IPS-20b (cell line): ENCODE data around the gene BTC.

ENCODE experiments used
- H3K27ac ChIP-seq: one replicate; pipeline ENCODE4 v1.5.1; 2013; ENCODE audit warnings: low read length
- H3K27me3 ChIP-seq: 2 replicates; pipeline ENCODE4 v1.6.1; 2013; ENCODE audit warnings: mild to moderate bottlenecking, low read length, inconsistent platforms; ENCODE audit not compliant: insufficient read depth
- H3K36me3 ChIP-seq: 2 replicates; pipeline ENCODE4 v1.6.1; 2013; ENCODE audit warnings: low read depth, mild to moderate bottlenecking, inconsistent platforms, low read length, moderate library complexity; ENCODE audit not compliant: insufficient read depth
- H3K4me1 ChIP-seq: 2 replicates; pipeline ENCODE4 v1.6.1; 2013; ENCODE audit warnings: mild to moderate bottlenecking, control low read depth, inconsistent platforms, low read length, moderate library complexity; ENCODE audit not compliant: insufficient read depth
- H3K4me3 ChIP-seq: 2 replicates; pipeline ENCODE4 v1.5.1; 2013; ENCODE audit warnings: mild to moderate bottlenecking, low read length, inconsistent platforms
- H3K9ac ChIP-seq: 2 replicates; pipeline ENCODE4 v1.6.1; 2013; ENCODE audit warnings: low read depth, mild to moderate bottlenecking, inconsistent platforms, low read length, moderate library complexity
- H3K9me3 ChIP-seq: 2 replicates; pipeline ENCODE4 v1.6.1; 2013; ENCODE audit warnings: mild to moderate bottlenecking, low read depth, low read length, inconsistent platforms; ENCODE audit not compliant: insufficient read depth

BTC gene

DNA sequence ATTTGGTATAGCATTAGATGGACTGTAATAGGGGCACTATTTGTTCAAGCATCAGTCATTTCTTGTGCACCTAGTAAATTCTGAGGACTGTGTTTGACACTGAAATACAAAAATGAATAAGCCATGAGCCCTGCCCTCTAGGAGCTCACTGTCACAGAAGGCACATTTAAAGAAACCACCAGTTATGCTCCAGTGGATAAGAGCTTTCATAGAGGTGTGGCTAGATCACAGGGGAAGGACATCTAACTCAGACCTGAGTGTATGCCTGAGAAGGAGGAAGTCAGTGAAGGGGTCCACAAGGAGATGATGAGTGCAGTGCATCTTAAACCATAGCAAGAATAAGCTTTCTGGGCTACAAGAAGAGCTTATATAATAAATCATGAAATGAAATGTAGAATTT, 40.1 kb downstream of the BTC start:
- Histone ChIP-seq H3K4me1 (no peaks in the 10 kb centered on the region), H3K27me3 (no peaks in the 10 kb centered on the region), H3K36me3 (no peaks in the 10 kb centered on the region), H3K27ac (no peak overlapping the region), H3K4me3 (no peak overlapping the region), H3K9me3 (no peaks in the 10 kb centered on the region), H3K9ac (no peak overlapping the region)

DNA sequence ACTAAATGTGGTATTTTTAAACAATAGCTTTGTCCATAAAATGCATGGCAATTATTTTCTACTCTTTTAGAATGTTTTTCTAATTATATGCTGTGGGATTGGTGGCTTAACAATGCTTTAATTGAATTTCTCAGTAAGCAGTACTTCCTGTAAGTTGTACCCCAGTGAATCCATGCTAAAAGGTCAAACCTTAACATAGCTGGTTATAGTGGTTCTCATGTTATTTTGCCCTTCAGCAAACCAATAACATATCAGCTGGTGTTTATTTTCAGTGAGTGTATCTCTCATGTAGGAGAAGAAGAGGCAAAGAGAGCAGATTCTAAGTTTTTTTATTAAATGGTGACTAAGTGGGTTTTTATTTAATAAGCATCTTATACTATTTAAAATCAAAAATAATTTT, 41.5 kb downstream of the BTC start:
- Histone ChIP-seq H3K4me3 (no peak overlapping the region), H3K27ac (no peak overlapping the region), H3K36me3 (no peaks in the 10 kb centered on the region), H3K9me3 (no peaks in the 10 kb centered on the region), H3K27me3 (no peaks in the 10 kb centered on the region), H3K4me1 (no peaks in the 10 kb centered on the region), H3K9ac (no peak overlapping the region)

- Histone ChIP-seq H3K27me3 (no peaks in the 10 kb centered on the region), H3K9ac (no peak overlapping the region), H3K4me3 (no peak overlapping the region), H3K9me3 (no peaks in the 10 kb centered on the region), H3K36me3 (no peaks in the 10 kb centered on the region), H3K27ac (no peak overlapping the region), H3K4me1 (no peaks in the 10 kb centered on the region)
Observed at GRCh38 chr4:74751856-74752255, 42.5 kb downstream of the BTC start.

DNA sequence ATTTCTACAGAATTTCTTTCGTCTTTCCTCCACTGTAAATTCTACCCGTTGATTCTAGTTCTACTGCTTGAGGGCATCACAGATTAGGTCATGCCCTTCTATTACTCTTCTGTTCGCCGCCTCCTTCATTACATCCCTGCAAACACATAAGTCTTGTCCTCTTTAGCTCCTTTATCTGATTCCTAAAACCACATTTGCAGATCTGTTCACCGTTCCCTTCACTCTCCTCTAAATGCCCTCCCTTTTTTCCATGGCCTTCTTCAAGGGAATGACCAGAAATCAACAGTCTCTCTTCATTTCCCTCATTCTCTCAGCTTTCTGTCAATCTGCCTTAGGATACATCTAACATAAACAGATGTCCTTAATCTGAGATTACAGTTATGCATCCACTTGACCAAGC, 43.1 kb downstream of the BTC start:
- no peak overlapping the region for H3K4me3 ChIP-seq
- H3K36me3 ChIP-seq = no peaks in the 10 kb centered on the region
- no peaks in the 10 kb centered on the region for H3K4me1 ChIP-seq
- no peak overlapping the region for H3K27ac ChIP-seq
- H3K27me3 ChIP-seq = no peaks in the 10 kb centered on the region
- H3K9me3 ChIP-seq = no peaks in the 10 kb centered on the region
- no peak overlapping the region for H3K9ac ChIP-seq

- no peak overlapping the region for H3K27ac ChIP-seq
- H3K4me1 ChIP-seq = no peaks in the 10 kb centered on the region
- no peaks in the 10 kb centered on the region for H3K9me3 ChIP-seq
- no peak overlapping the region for H3K4me3 ChIP-seq
- no peaks in the 10 kb centered on the region for H3K36me3 ChIP-seq
- H3K27me3 ChIP-seq = no peaks in the 10 kb centered on the region
- no peak overlapping the region for H3K9ac ChIP-seq
Observed at GRCh38 chr4:74742185-74742584, 52.1 kb downstream of the BTC start.

GRCh38 chr4:74738464-74739143, 55.7 kb downstream of the BTC start:
- no peak overlapping the region for H3K9ac ChIP-seq
- no peaks in the 10 kb centered on the region for H3K27me3 ChIP-seq
- H3K27ac ChIP-seq = no peak overlapping the region
- no peak overlapping the region for H3K4me3 ChIP-seq
- no peaks in the 10 kb centered on the region for H3K4me1 ChIP-seq
- no peaks in the 10 kb centered on the region for H3K36me3 ChIP-seq
- H3K9me3 ChIP-seq = no peaks in the 10 kb centered on the region

DNA sequence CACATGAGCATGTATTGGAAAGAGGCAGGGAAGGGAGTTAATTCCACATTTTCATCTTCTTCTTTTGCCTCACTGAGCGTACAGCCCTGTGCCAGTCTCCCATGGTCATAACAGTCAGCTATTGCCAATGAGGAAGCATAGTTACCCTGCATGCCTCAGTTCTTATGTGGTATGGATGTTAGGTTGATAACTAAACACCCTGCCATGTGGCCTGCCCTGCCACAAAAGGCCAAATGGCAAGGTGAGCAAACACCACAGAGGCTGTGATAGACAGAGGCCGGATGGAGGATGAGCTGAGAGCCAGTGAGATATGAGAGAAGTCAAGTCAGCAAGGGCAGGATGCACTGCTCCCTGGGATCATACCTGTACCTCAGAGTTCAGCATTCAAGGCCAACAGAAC, 59.3 kb downstream of the BTC start:
- Histone ChIP-seq H3K36me3 (no peaks in the 10 kb centered on the region), H3K4me3 (no peak overlapping the region), H3K9ac (no peak overlapping the region), H3K27ac (no peak overlapping the region), H3K27me3 (no peaks in the 10 kb centered on the region), H3K4me1 (no peaks in the 10 kb centered on the region), H3K9me3 (no peaks in the 10 kb centered on the region)

DNA sequence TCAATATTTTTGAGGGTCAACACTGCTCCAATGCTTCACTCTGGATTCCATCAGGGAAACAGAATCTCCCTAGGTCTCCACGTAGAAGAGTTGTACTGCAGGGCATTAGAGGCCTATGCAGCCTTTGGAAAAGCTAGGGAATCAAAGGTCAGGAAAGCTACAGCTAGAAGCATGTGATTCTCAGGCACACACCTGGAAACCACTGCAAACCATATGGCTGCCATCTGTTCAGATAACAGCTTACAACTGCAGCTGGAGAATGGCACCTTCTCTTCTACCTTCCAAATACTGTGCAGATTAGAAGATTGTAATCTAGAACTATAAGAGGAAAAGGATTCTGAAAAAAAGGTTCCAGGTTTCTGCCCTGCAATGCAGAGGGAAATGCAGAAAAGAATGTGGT, 60.6 kb downstream of the BTC start:
- Histone ChIP-seq H3K27me3 (no peaks in the 10 kb centered on the region), H3K9ac (no peak overlapping the region), H3K27ac (no peak overlapping the region), H3K4me1 (no peaks in the 10 kb centered on the region), H3K36me3 (no peaks in the 10 kb centered on the region), H3K4me3 (no peak overlapping the region), H3K9me3 (no peaks in the 10 kb centered on the region)

DNA sequence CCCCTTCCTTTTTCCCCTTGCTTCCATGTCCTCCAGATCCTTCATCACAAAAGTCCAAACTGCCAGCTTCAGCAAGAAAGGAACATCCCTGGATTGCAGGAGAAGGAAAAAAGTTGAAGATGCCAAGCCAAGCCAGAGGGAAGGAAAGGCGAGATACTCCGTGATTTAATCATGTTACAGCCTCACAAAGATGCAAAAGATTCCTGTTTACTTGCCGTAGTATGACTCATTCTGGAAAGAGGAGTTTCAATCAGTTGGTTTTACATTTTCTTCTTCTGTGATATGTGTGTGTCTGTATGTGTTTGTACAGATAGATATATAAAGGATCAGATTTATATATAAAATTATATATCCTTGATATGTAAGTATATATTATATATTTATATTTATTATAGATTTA, 69.3 kb downstream of the BTC start:
- no peaks in the 10 kb centered on the region for H3K9me3 ChIP-seq
- no peaks in the 10 kb centered on the region for H3K4me1 ChIP-seq
- no peak overlapping the region for H3K27ac ChIP-seq
- H3K27me3 ChIP-seq = no peaks in the 10 kb centered on the region
- H3K4me3 ChIP-seq = no peak overlapping the region
- H3K9ac ChIP-seq = no peak overlapping the region
- no peaks in the 10 kb centered on the region for H3K36me3 ChIP-seq

- Histone ChIP-seq H3K4me3 (no peak overlapping the region), H3K9me3 (no peaks in the 10 kb centered on the region), H3K27me3 (no peaks in the 10 kb centered on the region), H3K4me1 (no peaks in the 10 kb centered on the region), H3K9ac (no peak overlapping the region), H3K27ac (no peak overlapping the region), H3K36me3 (no peaks in the 10 kb centered on the region)
Observed at GRCh38 chr4:74716436-74716765, 77.9 kb downstream of the BTC start.

- no peaks in the 10 kb centered on the region for H3K4me1 ChIP-seq
- H3K9me3 ChIP-seq = no peaks in the 10 kb centered on the region
- no peak overlapping the region for H3K27ac ChIP-seq
- no peaks in the 10 kb centered on the region for H3K27me3 ChIP-seq
- H3K9ac ChIP-seq = no peak overlapping the region
- H3K4me3 ChIP-seq = no peak overlapping the region
- no peaks in the 10 kb centered on the region for H3K36me3 ChIP-seq
Observed at GRCh38 chr4:74715706-74716435, 78.5 kb downstream of the BTC start.

GRCh38 chr4:74714611-74715130, 79.7 kb downstream of the BTC start:
- Histone ChIP-seq H3K36me3 (no peaks in the 10 kb centered on the region), H3K4me1 (no peaks in the 10 kb centered on the region), H3K27ac (no peak overlapping the region), H3K27me3 (no peaks in the 10 kb centered on the region), H3K9me3 (no peaks in the 10 kb centered on the region), H3K4me3 (no peak overlapping the region), H3K9ac (no peak overlapping the region)
